ENCODE data around the gene EED. TPM values are rescaled to one million over a fixed set of nuclear protein-coding genes. Genes with fewer than 3 reads are reported as not detected.
A peak's percentile ranks its signal among the peaks of the same experiment; 100 is the strongest.

Gene EED
- total and polyA plus RNA-seq, 4 donors, result 11.1 to 40.2 (median 16.5) TPM

DNA sequence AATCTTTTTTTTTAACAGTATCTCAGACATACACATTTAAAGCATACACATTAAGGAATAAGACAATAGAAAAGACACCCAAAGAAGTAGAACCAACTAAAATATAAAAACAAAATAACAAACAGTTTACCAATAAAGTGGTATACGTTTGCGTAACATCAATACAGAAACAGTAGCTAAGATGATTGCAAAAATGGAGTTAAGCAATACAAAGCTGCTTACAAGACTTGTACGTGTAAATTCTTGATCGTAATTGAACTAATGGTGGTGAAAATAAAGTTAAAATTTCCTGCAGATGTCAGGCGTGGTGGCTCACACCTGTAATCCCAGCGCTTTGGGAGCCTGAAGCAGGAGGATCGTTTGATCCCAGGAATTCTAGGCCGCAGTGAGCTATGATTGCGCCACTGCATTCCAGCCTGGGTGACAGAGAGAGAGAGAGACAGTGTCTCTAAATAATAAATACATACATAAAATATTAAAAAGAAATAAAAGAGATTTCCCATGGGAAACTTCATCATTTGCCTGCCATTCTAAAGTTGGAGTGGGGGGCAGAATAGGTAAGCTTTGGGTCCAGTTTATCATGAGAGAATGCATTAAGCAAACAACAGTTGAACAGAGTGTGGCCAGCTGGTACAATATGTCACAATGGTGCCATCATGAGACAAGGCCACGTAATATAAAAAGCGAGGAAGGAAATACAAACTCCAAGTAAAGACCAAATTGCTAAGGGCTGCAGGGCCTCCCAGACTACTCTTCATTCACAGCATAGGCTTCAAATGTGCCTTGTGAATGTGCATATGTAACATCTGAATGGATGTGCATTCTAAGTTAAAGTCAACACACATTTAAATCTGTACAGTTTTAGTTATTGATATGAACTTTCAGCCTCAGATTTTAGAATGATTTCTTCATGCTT is 38.9 kb upstream of the EED start:
- no peaks in the 10 kb centered on the region for H3K27me3 ChIP-seq (ENCODE audit: control insufficient read depth in 3 of 3, insufficient read depth in 3 of 3, low read length in 2 of 3)
- H3K4me3 ChIP-seq, result no peak overlapping the region
- H3K9ac ChIP-seq (ENCODE audit: insufficient read depth in 1 of 2, low read length in 2 of 2), result no peak overlapping the region
- no peaks in the 10 kb centered on the region for H3K36me3 ChIP-seq (ENCODE audit: control insufficient read depth in 4 of 4, insufficient read depth in 4 of 4, low read length in 4 of 4)
- no peak overlapping the region for H3K27ac ChIP-seq (ENCODE audit: low read depth in 1 of 2, low read length in 1 of 2)
- H3K9me3 ChIP-seq (ENCODE audit: control insufficient read depth in 4 of 4, insufficient read depth in 3 of 4, low read length in 3 of 4), result no peaks in the 10 kb centered on the region
- DNase-seq (peak; percentile 40 to 74 (median 65)), ATAC-seq (ENCODE audit: insufficient read depth, low FRiP score) (no peak)
- 41 to 68% methylated on average over 11 of the region's 11 CpGs for WGBS, 2 donors
- peaks cover 0 to 6% (median 1%) of the 10 kb centered on the region in 5 donors for H3K4me1 ChIP-seq (ENCODE audit: control insufficient read depth in 5 of 5, insufficient read depth in 5 of 5, low read length in 5 of 5)
- TF ChIP-seq, protein P1, sequence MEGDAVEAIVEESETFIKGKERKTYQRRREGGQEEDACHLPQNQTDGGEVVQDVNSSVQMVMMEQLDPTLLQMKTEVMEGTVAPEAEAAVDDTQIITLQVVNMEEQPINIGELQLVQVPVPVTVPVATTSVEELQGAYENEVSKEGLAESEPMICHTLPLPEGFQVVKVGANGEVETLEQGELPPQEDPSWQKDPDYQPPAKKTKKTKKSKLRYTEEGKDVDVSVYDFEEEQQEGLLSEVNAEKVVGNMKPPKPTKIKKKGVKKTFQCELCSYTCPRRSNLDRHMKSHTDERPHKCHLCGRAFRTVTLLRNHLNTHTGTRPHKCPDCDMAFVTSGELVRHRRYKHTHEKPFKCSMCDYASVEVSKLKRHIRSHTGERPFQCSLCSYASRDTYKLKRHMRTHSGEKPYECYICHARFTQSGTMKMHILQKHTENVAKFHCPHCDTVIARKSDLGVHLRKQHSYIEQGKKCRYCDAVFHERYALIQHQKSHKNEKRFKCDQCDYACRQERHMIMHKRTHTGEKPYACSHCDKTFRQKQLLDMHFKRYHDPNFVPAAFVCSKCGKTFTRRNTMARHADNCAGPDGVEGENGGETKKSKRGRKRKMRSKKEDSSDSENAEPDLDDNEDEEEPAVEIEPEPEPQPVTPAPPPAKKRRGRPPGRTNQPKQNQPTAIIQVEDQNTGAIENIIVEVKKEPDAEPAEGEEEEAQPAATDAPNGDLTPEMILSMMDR (IDR thresholded peaks at IDR 0.05; ENCODE audit: control extremely low read depth, extremely low read depth), result no peak

DNA sequence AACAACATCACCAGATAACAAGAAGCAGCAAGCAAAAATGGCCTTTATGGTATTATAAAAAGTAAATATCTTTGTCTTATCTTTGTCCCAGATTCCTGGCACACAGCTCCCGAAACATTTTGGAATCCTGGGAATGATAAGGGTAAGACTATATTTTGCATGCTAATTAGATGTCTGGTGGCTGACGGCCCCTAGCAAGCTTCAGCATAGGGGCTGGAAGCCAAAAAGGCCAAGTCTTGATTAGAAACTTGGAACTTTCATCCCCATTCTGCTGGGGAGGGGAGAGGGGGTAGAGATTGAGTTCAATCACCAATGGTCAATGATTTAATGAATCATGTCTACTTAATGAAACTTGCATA is 38.2 kb upstream of the EED start:
- Histone ChIP-seq H3K36me3 (ENCODE audit: control insufficient read depth in 4 of 4, insufficient read depth in 4 of 4, low read length in 4 of 4) (no peaks in the 10 kb centered on the region), H3K4me3 (no peak overlapping the region), H3K9me3 (ENCODE audit: control insufficient read depth in 4 of 4, insufficient read depth in 3 of 4, low read length in 3 of 4) (no peaks in the 10 kb centered on the region), H3K9ac (ENCODE audit: insufficient read depth in 1 of 2, low read length in 2 of 2) (no peak overlapping the region), H3K27ac (ENCODE audit: low read depth in 1 of 2, low read length in 1 of 2) (no peak overlapping the region), H3K4me1 (ENCODE audit: control insufficient read depth in 5 of 5, insufficient read depth in 5 of 5, low read length in 5 of 5) (peaks cover 0 to 6% (median 0%) of the 10 kb centered on the region in 5 donors), H3K27me3 (ENCODE audit: control insufficient read depth in 3 of 3, insufficient read depth in 3 of 3, low read length in 2 of 3) (no peaks in the 10 kb centered on the region)
- 83 to 85% methylated on average over 2 of the region's 2 CpGs for WGBS, 2 donors
- TF ChIP-seq, protein P1 (IDR thresholded peaks at IDR 0.05; ENCODE audit: control extremely low read depth, extremely low read depth), result no peak
- DNase-seq (no peak), ATAC-seq (ENCODE audit: insufficient read depth, low FRiP score) (no peak)

DNA sequence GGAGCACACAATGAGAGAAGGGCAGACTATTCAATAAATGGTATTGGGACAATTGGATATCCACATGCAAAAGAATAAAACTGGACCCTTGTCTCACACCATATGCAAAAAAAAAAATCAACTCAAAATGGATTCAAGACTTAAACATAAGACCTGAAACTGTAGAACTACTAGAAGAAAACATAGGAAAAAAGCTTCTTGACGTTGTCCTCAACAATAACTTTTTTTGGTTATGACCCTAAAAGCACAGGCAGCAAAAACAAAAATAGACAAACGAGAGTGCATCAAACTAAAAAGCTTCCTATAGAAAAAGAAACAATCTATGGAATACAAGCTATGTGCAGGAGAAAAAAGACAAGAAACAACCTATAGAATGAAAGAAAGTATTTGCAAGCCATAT is 37.1 kb upstream of the EED start:
- Histone ChIP-seq H3K27ac (ENCODE audit: low read depth in 1 of 2, low read length in 1 of 2) (no peak overlapping the region), H3K4me3 (no peak overlapping the region), H3K27me3 (ENCODE audit: control insufficient read depth in 3 of 3, insufficient read depth in 3 of 3, low read length in 2 of 3) (no peaks in the 10 kb centered on the region), H3K4me1 (ENCODE audit: control insufficient read depth in 5 of 5, insufficient read depth in 5 of 5, low read length in 5 of 5) (peaks cover 0 to 6% (median 0%) of the 10 kb centered on the region in 5 donors), H3K36me3 (ENCODE audit: control insufficient read depth in 4 of 4, insufficient read depth in 4 of 4, low read length in 4 of 4) (no peaks in the 10 kb centered on the region), H3K9ac (ENCODE audit: insufficient read depth in 1 of 2, low read length in 2 of 2) (no peak overlapping the region), H3K9me3 (ENCODE audit: control insufficient read depth in 4 of 4, insufficient read depth in 3 of 4, low read length in 3 of 4) (no peaks in the 10 kb centered on the region)
- TF ChIP-seq, protein P1 (IDR thresholded peaks at IDR 0.05; ENCODE audit: control extremely low read depth, extremely low read depth), result no peak
- 97% methylated on average over 2 of the region's 2 CpGs for whole genome bisulfite sequencing, 2 donors
- DNase-seq, result no peak
- ATAC-seq (ENCODE audit: insufficient read depth, low FRiP score), result no peak

Measured in lung (tissue), 12 donors.